HepG2 (cell line): ENCODE data around the gene FRMD8. TPM values are rescaled to one million over a fixed set of nuclear protein-coding genes. Genes with fewer than 3 reads are reported as not detected.

Experiments
- ATRX ChIP-seq: sonication (generic); formaldehyde crosslinking; IDR thresholded peaks from 2 replicates; pipeline ENCODE4 v1.4.0; 2020; ENCODE audit warnings: missing genetic modification reagents, borderline replicate concordance
- BHLHE40 ChIP-seq: IDR thresholded peaks from 2 replicates; pipeline ENCODE4 v1.6.1; 2011; ENCODE audit warnings: low read length, improper control_type of control experiment
- ETV6 ChIP-seq: sonication (generic); formaldehyde crosslinking; conservative IDR thresholded peaks from 2 replicates; pipeline ENCODE4 v1.4.0; 2020; ENCODE audit warnings: missing genetic modification reagents
- MAFG ChIP-seq: sonication (generic); formaldehyde crosslinking; IDR thresholded peaks from 2 replicates; pipeline ENCODE4 v1.5.1; 2020; ENCODE audit warnings: mild to moderate bottlenecking, missing genetic modification reagents
- NAIF1 ChIP-seq: sonication (generic); formaldehyde crosslinking; IDR thresholded peaks from 2 replicates; pipeline ENCODE4 v1.5.0; 2020; ENCODE audit warnings: mild to moderate bottlenecking, missing genetic modification reagents, borderline replicate concordance
- NONO ChIP-seq, 2 experiments: fragments of 450-650 bp in 1 of 2; sonication (generic) in 1 of 2; formaldehyde crosslinking in 1 of 2; IDR thresholded peaks in 1 of 2; conservative IDR thresholded peaks in 1 of 2; 2 replicates each; pipeline versions ENCODE4 v1.6.1 to v1.8.0; 2017 to 2022; ENCODE audit warnings: mild to moderate bottlenecking in 1 of 2, missing genetic modification reagents in 1 of 2, moderate library complexity in 1 of 2
- POGZ ChIP-seq: sonication (generic); formaldehyde crosslinking; IDR thresholded peaks from 2 replicates; pipeline ENCODE4 v1.4.0; 2020; ENCODE audit warnings: mild to moderate bottlenecking, missing genetic modification reagents
- SIX1 ChIP-seq: sonication (generic); formaldehyde crosslinking; IDR thresholded peaks from 2 replicates; pipeline ENCODE4 v1.4.0; 2020; ENCODE audit warnings: missing genetic modification reagents, borderline replicate concordance
- SMAD1 ChIP-seq: sonication (generic); formaldehyde crosslinking; IDR thresholded peaks from 2 replicates; pipeline ENCODE4 v1.4.0; 2020; ENCODE audit warnings: missing genetic modification reagents, low read depth, mild to moderate bottlenecking, borderline replicate concordance
- SNRNP70 ChIP-seq: fragments of 200-400 bp; formaldehyde crosslinking; IDR thresholded peaks from 2 replicates; pipeline ENCODE4 v1.6.1; 2017; ENCODE audit warnings: mild to moderate bottlenecking, low read depth, low read length, moderate library complexity
- SRY ChIP-seq: sonication (generic); formaldehyde crosslinking; IDR thresholded peaks from 2 replicates; pipeline ENCODE4 v1.8.0; 2022; ENCODE audit warnings: mild to moderate bottlenecking, missing genetic modification reagents
- STAG1 ChIP-seq: sonication (generic); formaldehyde crosslinking; IDR thresholded peaks from 2 replicates; pipeline ENCODE4 v1.4.0; 2020; ENCODE audit warnings: missing genetic modification reagents
- U2AF2 ChIP-seq: fragments of 200-400 bp; formaldehyde crosslinking; IDR thresholded peaks from 2 replicates; pipeline ENCODE4 v1.6.1; 2017; ENCODE audit warnings: low read depth, mild to moderate bottlenecking, low read length
- YEATS2 ChIP-seq: sonication (generic); formaldehyde crosslinking; IDR thresholded peaks from 2 replicates; pipeline ENCODE4 v1.4.0; 2020; ENCODE audit warnings: missing genetic modification reagents, borderline replicate concordance
- ZFAT ChIP-seq: sonication (generic); formaldehyde crosslinking; conservative IDR thresholded peaks from 2 replicates; pipeline ENCODE4 v1.8.1; 2023; ENCODE audit warnings: missing genetic modification reagents, inconsistent platforms
- ZFP37 ChIP-seq: sonication (generic); formaldehyde crosslinking; IDR thresholded peaks from 2 replicates; pipeline ENCODE4 v1.4.0; 2020; ENCODE audit warnings: missing genetic modification reagents, borderline replicate concordance
- ZFP41 ChIP-seq: sonication (generic); formaldehyde crosslinking; IDR thresholded peaks from 2 replicates; pipeline ENCODE4 v1.4.0; 2020; ENCODE audit warnings: mild to moderate bottlenecking, missing genetic modification reagents, borderline replicate concordance
- ZMYM3 ChIP-seq: sonication (generic); formaldehyde crosslinking; IDR thresholded peaks from 2 replicates; pipeline ENCODE4 v1.5.1; 2020; ENCODE audit warnings: mild to moderate bottlenecking, missing genetic modification reagents
- ZNF326 ChIP-seq: sonication (generic); formaldehyde crosslinking; IDR thresholded peaks from 2 replicates; pipeline ENCODE4 v1.4.0; 2020; ENCODE audit warnings: missing genetic modification reagents, borderline replicate concordance
- ZNF446 ChIP-seq: sonication (generic); formaldehyde crosslinking; IDR thresholded peaks from 2 replicates; pipeline ENCODE4 v1.5.0; 2020; ENCODE audit warnings: mild to moderate bottlenecking, missing genetic modification reagents
- ZNF543 ChIP-seq: sonication (generic); formaldehyde crosslinking; IDR thresholded peaks from 2 replicates; pipeline ENCODE4 v1.4.0; 2020; ENCODE audit warnings: mild to moderate bottlenecking, missing genetic modification reagents
- ZNF724P ChIP-seq: sonication (generic); formaldehyde crosslinking; IDR thresholded peaks from 2 replicates; pipeline ENCODE4 v1.8.0; 2022; ENCODE audit warnings: missing genetic modification reagents, borderline replicate concordance
- ZNF75D ChIP-seq: sonication (generic); formaldehyde crosslinking; IDR thresholded peaks from 2 replicates; pipeline ENCODE4 v1.8.1; 2023; ENCODE audit warnings: missing genetic modification reagents, mild to moderate bottlenecking, borderline replicate concordance
- polyA plus RNA-seq, 8 experiments: library from polyadenylated mRNA; depleted of rRNA in 3 of 8; stranded (reverse) in 7 of 8; unstranded in 1 of 8; fragments of >200 nt; fragmentation: Illumina TruSeq in 4 of 8; extraction: Trizol in 4 of 8; gene quantifications; 2 replicates each; pipeline versions ENCODE4 v1.2.1 to v1.2.3, GENCODE V29; 2011 to 2016; ENCODE audit warnings: low read depth in 4 of 8, missing spikeins in 1 of 8, mixed read lengths in 1 of 8; ENCODE audit not compliant: insufficient read depth in 1 of 8
- total RNA-seq, 5 experiments: library from RNA; depleted of rRNA; stranded (reverse); fragments of >200 nt; fragmentation: Illumina TruSeq; extraction: Trizol; gene quantifications; 2 replicates each; pipeline ENCODE4 v1.2.3, GENCODE V29; 2016; ENCODE audit warnings: low read depth in 1 of 5
- TF ChIP-seq, protein P1 (sequence below): conservative IDR thresholded peaks from 2 replicates; pipeline ENCODE4 v1.6.1; 2018; ENCODE audit warnings: missing genetic modification reagents
- TF ChIP-seq, protein P2 (sequence below): sonication (generic); formaldehyde crosslinking; IDR thresholded peaks from 2 replicates; pipeline ENCODE4 v1.4.0; 2020; ENCODE audit warnings: missing genetic modification reagents, low read depth, mild to moderate bottlenecking, borderline replicate concordance
- TF ChIP-seq, protein P3 (sequence below): sonication (generic); formaldehyde crosslinking; IDR thresholded peaks from 2 replicates; pipeline ENCODE4 v1.4.0; 2020; ENCODE audit warnings: mild to moderate bottlenecking, missing genetic modification reagents
- TF ChIP-seq, protein P4 (sequence below): IDR thresholded peaks from 2 replicates; pipeline ENCODE4 v1.6.1; 2016

FRMD8 gene
- total and polyA plus RNA-seq, 2 of the 13 experiments (the other 11 are each of a cell fraction or from before 2014, with no cell fraction given), result 5.8 to 20.6 TPM

DNA sequence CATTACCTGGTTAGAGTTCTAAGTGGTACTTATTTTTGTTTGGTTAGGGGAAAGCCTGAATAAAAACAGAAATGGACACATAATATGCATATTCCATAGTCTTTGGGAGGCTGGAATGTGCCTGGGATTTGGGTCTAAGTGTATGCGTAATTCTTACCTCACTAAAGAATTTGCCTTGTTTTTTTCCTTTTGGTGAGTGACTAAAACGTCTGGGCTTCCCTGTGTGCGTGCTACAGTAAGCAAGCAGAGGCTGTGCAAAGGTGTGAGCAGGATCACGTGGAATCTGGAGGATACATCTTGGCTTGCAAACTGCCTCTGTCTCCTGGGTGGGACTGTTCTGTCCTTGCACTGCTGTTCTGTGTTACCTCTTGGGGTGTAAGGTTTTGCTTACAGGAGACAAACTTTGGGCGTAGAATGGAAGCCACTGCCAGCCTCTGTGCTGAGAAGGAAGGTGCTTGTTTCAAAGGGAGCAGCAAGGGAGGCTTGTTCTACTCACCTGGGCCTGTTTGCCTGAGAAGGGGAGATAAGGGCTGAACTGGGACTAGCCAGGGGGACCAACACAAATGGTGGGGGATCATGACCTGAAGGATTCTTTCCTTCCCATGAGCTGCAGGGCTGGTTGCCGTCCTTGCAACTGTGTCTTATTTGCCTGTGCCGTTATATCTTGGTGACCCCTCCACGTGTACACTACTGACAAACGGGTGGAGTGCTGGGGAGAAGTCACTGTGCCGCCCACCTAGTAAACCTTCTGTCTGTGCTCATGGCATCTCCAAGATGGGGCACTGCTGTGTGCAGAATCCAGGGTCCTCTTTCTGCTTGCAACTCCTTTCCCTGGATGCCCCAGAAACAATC lies 40.6 kb downstream of the FRMD8 start (continued):
- TF ChIP-seq NONO (IDR thresholded peaks at IDR 0.05) (peak; percentile 87; the same call in 1 of the 2 replicates), NONO (CRISPR knock-in tag; conservative IDR thresholded peaks at IDR 0.05) (0 out of 2 replicates have a peak, but pooled peaks have one; percentile 21), STAG1 (CRISPR knock-in tag) (no peak), U2AF2 (0 out of 2 replicates have a peak, but pooled peaks have one; percentile 14), ZFP37 (CRISPR knock-in tag) (no peak), ETV6 (no peak), ZNF724P (CRISPR knock-in tag) (0 out of 2 replicates have a peak, but pooled peaks have one; percentile 18), ZMYM3 (CRISPR knock-in tag) (no peak), ZNF446 (CRISPR knock-in tag) (no peak), SNRNP70 (no peak), NAIF1 (no peak), YEATS2 (CRISPR knock-in tag) (0 out of 2 replicates have a peak, but pooled peaks have one; percentile 9), ZNF75D (CRISPR knock-in tag) (0 out of 2 replicates have a peak, but pooled peaks have one; percentile 60), SMAD1 (CRISPR knock-in tag) (0 out of 2 replicates have a peak, but pooled peaks have one; percentile 63), MAFG (CRISPR knock-in tag) (no peak), ATRX (0 out of 2 replicates have a peak, but pooled peaks have one; percentile 34), ZFAT (no peak), SRY (CRISPR knock-in tag) (no peak), ZFP41 (CRISPR knock-in tag) (no peak), ZNF543 (no peak), POGZ (CRISPR knock-in tag) (no peak), ZNF326 (peak; percentile 33; the same call in 1 of the 2 replicates), BHLHE40 (peak; percentile 61), SIX1 (CRISPR knock-in tag) (no peak)
- TF ChIP-seq, protein P1, sequence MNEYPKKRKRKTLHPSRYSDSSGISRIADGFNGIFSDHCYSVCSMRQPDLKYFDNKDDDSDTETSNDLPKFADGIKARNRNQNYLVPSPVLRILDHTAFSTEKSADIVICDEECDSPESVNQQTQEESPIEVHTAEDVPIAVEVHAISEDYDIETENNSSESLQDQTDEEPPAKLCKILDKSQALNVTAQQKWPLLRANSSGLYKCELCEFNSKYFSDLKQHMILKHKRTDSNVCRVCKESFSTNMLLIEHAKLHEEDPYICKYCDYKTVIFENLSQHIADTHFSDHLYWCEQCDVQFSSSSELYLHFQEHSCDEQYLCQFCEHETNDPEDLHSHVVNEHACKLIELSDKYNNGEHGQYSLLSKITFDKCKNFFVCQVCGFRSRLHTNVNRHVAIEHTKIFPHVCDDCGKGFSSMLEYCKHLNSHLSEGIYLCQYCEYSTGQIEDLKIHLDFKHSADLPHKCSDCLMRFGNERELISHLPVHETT, result no peak
- TF ChIP-seq, protein P2, sequence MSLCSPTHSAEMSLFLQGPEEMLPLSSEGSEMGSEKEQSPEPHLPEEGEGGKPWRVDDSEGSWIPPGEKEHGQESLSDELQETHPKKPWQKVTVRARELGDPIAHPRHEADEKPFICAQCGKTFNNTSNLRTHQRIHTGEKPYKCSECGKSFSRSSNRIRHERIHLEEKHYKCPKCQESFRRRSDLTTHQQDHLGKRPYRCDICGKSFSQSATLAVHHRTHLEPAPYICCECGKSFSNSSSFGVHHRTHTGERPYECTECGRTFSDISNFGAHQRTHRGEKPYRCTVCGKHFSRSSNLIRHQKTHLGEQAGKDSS (CRISPR knock-in tag), result peak; percentile 69; the same call in 1 of the 2 replicates
- TF ChIP-seq, protein P3, sequence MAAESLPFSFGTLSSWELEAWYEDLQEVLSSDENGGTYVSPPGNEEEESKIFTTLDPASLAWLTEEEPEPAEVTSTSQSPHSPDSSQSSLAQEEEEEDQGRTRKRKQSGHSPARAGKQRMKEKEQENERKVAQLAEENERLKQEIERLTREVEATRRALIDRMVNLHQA (CRISPR knock-in tag), result no peak
- TF ChIP-seq, protein P4, sequence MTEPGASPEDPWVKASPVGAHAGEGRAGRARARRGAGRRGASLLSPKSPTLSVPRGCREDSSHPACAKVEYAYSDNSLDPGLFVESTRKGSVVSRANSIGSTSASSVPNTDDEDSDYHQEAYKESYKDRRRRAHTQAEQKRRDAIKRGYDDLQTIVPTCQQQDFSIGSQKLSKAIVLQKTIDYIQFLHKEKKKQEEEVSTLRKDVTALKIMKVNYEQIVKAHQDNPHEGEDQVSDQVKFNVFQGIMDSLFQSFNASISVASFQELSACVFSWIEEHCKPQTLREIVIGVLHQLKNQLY, result no peak
